H9 (cell line): ENCODE measurements around the gene PTPRS. TPM values are rescaled to one million over a fixed set of nuclear protein-coding genes. Genes with fewer than 3 reads are reported as not detected.

Experiments used
- DNase-seq: peaks from one replicate; pipeline ENCODE4 v3.0.0-alpha.2; 2017
- H2AFZ ChIP-seq: one replicate; pipeline ENCODE4 v1.6.1; 2013; ENCODE audit warnings: mild to moderate bottlenecking, low read length, control low read depth, moderate library complexity
- H2AK5ac ChIP-seq: 2 replicates; pipeline ENCODE4 v1.6.1; 2013; ENCODE audit warnings: low read length, control low read depth, mixed read lengths; ENCODE audit not compliant: insufficient read length
- H2BK120ac ChIP-seq: one replicate; pipeline ENCODE4 v1.6.1; 2013; ENCODE audit warnings: low read depth, mild to moderate bottlenecking, low read length, control low read depth, inconsistent platforms; ENCODE audit not compliant: poor library complexity, severe bottlenecking
- H2BK12ac ChIP-seq: 2 replicates; pipeline ENCODE4 v1.6.1; 2013; ENCODE audit warnings: low read length, control low read depth, mixed read lengths, low read depth; ENCODE audit not compliant: insufficient read length
- H2BK15ac ChIP-seq: 2 replicates; pipeline ENCODE4 v1.6.1; 2013; ENCODE audit warnings: low read depth, low read length, control low read depth
- H2BK20ac ChIP-seq: one replicate; pipeline ENCODE4 v1.6.1; 2013; ENCODE audit warnings: low read depth, mild to moderate bottlenecking, low read length, control low read depth, inconsistent platforms; ENCODE audit not compliant: poor library complexity, severe bottlenecking
- H2BK5ac ChIP-seq: 2 replicates; pipeline ENCODE4 v1.6.1; 2013; ENCODE audit warnings: low read length, control low read depth, mixed read lengths; ENCODE audit not compliant: insufficient read length
- H3K14ac ChIP-seq: 2 replicates; pipeline ENCODE4 v1.6.1; 2013; ENCODE audit warnings: low read length, control low read depth; ENCODE audit not compliant: insufficient read depth
- H3K18ac ChIP-seq: 2 replicates; pipeline ENCODE4 v1.6.1; 2013; ENCODE audit warnings: low read depth, mild to moderate bottlenecking, mixed read lengths, low read length, control low read depth; ENCODE audit not compliant: insufficient read length
- H3K23ac ChIP-seq: 2 replicates; pipeline ENCODE4 v1.6.1; 2013; ENCODE audit warnings: low read length, control low read depth, mixed read lengths, low read depth; ENCODE audit not compliant: insufficient read length
- H3K23me2 ChIP-seq: 2 replicates; pipeline ENCODE4 v1.6.1; 2013; ENCODE audit warnings: low read depth, mild to moderate bottlenecking, mixed read lengths, low read length, control low read depth; ENCODE audit not compliant: insufficient read length, poor library complexity, severe bottlenecking
- H3K27ac ChIP-seq: 2 replicates; pipeline ENCODE4 v1.5.1; 2013; ENCODE audit warnings: low read length, control low read depth, mixed read lengths, low read depth; ENCODE audit not compliant: insufficient read length
- H3K27me3 ChIP-seq: 2 replicates; pipeline ENCODE4 v1.6.1; 2013; ENCODE audit warnings: low read length, control low read depth, inconsistent platforms; ENCODE audit not compliant: insufficient read depth
- H3K4ac ChIP-seq: 2 replicates; pipeline ENCODE4 v1.6.1; 2013; ENCODE audit warnings: low read depth, mild to moderate bottlenecking, control low read depth, inconsistent platforms, low read length, moderate library complexity
- H3K4me1 ChIP-seq: 2 replicates; pipeline ENCODE4 v1.6.1; 2013; ENCODE audit warnings: low read length, control low read depth, inconsistent platforms; ENCODE audit not compliant: insufficient read depth
- H3K4me2 ChIP-seq: 2 replicates; pipeline ENCODE4 v1.6.1; 2013; ENCODE audit warnings: low read length, control low read depth, mixed read lengths; ENCODE audit not compliant: insufficient read length, insufficient read depth
- H3K56ac ChIP-seq: 2 replicates; pipeline ENCODE4 v1.6.1; 2013; ENCODE audit warnings: low read depth, mild to moderate bottlenecking, mixed read lengths, low read length, control low read depth; ENCODE audit not compliant: insufficient read length
- H3K79me1 ChIP-seq: 2 replicates; pipeline ENCODE4 v1.6.1; 2013; ENCODE audit warnings: low read depth, mild to moderate bottlenecking, moderate library complexity, low read length, control low read depth, inconsistent platforms; ENCODE audit not compliant: insufficient read depth, poor library complexity, severe bottlenecking
- H3K79me2 ChIP-seq: 2 replicates; pipeline ENCODE4 v1.6.1; 2013; ENCODE audit warnings: low read length, control low read depth, inconsistent platforms; ENCODE audit not compliant: insufficient read depth
- H3K9ac ChIP-seq: 2 replicates; pipeline ENCODE4 v1.6.1; 2013; ENCODE audit warnings: low read length, control low read depth, mixed read lengths; ENCODE audit not compliant: insufficient read length; ENCODE audit errors: extremely low read depth
- H3K9me3 ChIP-seq: one replicate; pipeline ENCODE4 v1.6.1; 2013; ENCODE audit warnings: low read depth, low read length, inconsistent platforms; ENCODE audit not compliant: control insufficient read depth
- H3T11ph ChIP-seq: one replicate; pipeline ENCODE4 v1.6.1; 2013; ENCODE audit warnings: mild to moderate bottlenecking, low read length, control low read depth, inconsistent platforms
- H4K20me1 ChIP-seq: one replicate; pipeline ENCODE4 v1.6.1; 2013; ENCODE audit not compliant: control insufficient read depth, insufficient read length, insufficient read depth
- H4K5ac ChIP-seq: 2 replicates; pipeline ENCODE4 v1.6.1; 2013; ENCODE audit warnings: low read depth, mild to moderate bottlenecking, mixed read lengths, low read length, control low read depth; ENCODE audit not compliant: insufficient read length
- H4K8ac ChIP-seq: replicated peaks from 2 replicates; pipeline ENCODE4 v1.6.1; 2013; ENCODE audit warnings: low read length, control low read depth, mixed read lengths, low read depth; ENCODE audit not compliant: insufficient read length
- H4K91ac ChIP-seq: 2 replicates; pipeline ENCODE4 v1.6.1; 2013; ENCODE audit warnings: low read depth, mild to moderate bottlenecking, moderate library complexity, mixed read lengths, low read length, control low read depth; ENCODE audit not compliant: insufficient read length
- H3K27ac Mint-ChIP-seq, 3 experiments: 2 replicates in 2 of 3; 3 replicates in 1 of 3; pipeline ENCODE4 v1.8.0; 2020 to 2021; ENCODE audit warnings: mixed read lengths in 3 of 3, mild to moderate bottlenecking in 1 of 3, moderate library complexity in 1 of 3
- H3K27me3 Mint-ChIP-seq: 2 replicates; pipeline ENCODE4 v1.8.0; 2021; ENCODE audit warnings: low read depth, mild to moderate bottlenecking, moderate library complexity, mixed read lengths
- H3K36me3 Mint-ChIP-seq, 3 experiments: 2 replicates in 2 of 3; 3 replicates in 1 of 3; pipeline ENCODE4 v1.8.0; 2020 to 2021; ENCODE audit warnings: low read depth in 3 of 3, mixed read lengths in 3 of 3; ENCODE audit not compliant: insufficient read depth in 1 of 3
- H3K4me1 Mint-ChIP-seq, 2 experiments: 2 replicates each; pipeline ENCODE4 v1.8.0; 2020; ENCODE audit warnings: mixed read lengths in 2 of 2
- H3K4me3 Mint-ChIP-seq, 2 experiments: 2 replicates in 1 of 2; 3 replicates in 1 of 2; pipeline ENCODE4 v1.8.0; 2020 to 2021; ENCODE audit warnings: mild to moderate bottlenecking in 2 of 2, mixed read lengths in 2 of 2, moderate library complexity in 1 of 2
- H3K9me3 Mint-ChIP-seq, 2 experiments: 2 replicates in 1 of 2; 3 replicates in 1 of 2; pipeline ENCODE4 v1.8.0; 2020; ENCODE audit warnings: mild to moderate bottlenecking in 2 of 2, mixed read lengths in 2 of 2, moderate library complexity in 1 of 2
- WGBS: extraction: QIAGEN DNeasy Blood & Tissue Kit; methylation state at CpG from one replicate; pipeline ENCODE4 v1.1.7; 2013; ENCODE audit warnings: missing lambda C conversion rate, low lambda C conversion rate, mixed read lengths; ENCODE audit not compliant: insufficient read length; ENCODE audit errors: extremely low coverage; 5-methylcytosine and 5-hydroxymethylcytosine counted together
- total RNA-seq: library from RNA; stranded (reverse); gene quantifications from 2 replicates; pipeline ENCODE4 v1.2.1, GENCODE V29; 2021
- TF ChIP-seq, protein P1 (sequence below): fragments of 200-600 bp; sonication (generic); conservative IDR thresholded peaks from 3 replicates; pipeline ENCODE4 v1.8.0; 2021; ENCODE audit warnings: antibody characterized with exemption, mild to moderate bottlenecking

The PTPRS gene
- total RNA-seq, 1 experiment from 2014 or later: 186 TPM

DNA sequence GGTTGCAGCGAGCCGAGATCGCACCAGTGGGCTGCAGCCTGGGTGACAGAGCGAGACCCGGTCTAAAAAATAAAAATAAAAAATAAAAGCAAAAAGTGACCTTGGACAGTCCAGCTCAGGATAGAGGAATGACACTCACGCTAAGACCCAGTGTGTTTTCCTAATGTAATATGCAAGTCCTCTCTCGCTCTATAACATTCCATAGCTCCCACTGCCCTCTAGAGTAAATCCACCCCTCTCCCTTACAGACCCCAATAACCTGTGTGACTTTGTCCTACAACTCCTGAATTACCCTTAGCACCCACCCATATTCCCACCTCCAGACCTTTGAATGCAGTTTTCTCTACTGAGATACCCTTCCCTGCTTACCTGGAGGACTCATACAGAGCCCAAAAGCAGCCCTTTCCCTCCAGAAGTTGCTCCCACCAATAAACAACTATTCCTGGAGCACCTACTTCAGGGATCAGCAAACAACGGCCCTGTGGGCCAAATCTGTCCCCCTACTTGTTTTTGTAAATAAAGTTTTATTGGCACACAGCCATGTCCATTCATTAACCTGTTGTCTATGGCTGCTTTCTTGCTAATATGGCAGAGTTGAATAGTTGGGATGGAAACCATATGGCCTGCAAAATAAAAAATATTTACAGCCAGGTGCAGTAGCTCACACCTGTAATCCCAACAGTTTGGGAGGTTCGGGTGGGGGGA, 39.8 kb upstream of the PTPRS start:
- H3T11ph ChIP-seq: no peak overlapping the region
- H3K23ac ChIP-seq: no peak overlapping the region
- H3K18ac ChIP-seq: no peak overlapping the region
- H2BK12ac ChIP-seq: no peak overlapping the region
- H3K79me1 ChIP-seq: no peaks in the 10 kb centered on the region
- no peak overlapping the region for H2AK5ac ChIP-seq
- no peak overlapping the region for H3K56ac ChIP-seq
- no peak overlapping the region for H2BK15ac ChIP-seq
- no peak overlapping the region for H2BK120ac ChIP-seq
- no peak for DNase-seq
- 0 out of 4 replicates have a peak, but pooled peaks cover 0 to 3% of the 10 kb centered on the region in 2 experiments for H3K4me1 Mint-ChIP-seq
- TF ChIP-seq, protein P1, sequence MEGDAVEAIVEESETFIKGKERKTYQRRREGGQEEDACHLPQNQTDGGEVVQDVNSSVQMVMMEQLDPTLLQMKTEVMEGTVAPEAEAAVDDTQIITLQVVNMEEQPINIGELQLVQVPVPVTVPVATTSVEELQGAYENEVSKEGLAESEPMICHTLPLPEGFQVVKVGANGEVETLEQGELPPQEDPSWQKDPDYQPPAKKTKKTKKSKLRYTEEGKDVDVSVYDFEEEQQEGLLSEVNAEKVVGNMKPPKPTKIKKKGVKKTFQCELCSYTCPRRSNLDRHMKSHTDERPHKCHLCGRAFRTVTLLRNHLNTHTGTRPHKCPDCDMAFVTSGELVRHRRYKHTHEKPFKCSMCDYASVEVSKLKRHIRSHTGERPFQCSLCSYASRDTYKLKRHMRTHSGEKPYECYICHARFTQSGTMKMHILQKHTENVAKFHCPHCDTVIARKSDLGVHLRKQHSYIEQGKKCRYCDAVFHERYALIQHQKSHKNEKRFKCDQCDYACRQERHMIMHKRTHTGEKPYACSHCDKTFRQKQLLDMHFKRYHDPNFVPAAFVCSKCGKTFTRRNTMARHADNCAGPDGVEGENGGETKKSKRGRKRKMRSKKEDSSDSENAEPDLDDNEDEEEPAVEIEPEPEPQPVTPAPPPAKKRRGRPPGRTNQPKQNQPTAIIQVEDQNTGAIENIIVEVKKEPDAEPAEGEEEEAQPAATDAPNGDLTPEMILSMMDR: no peak
- H3K9me3 ChIP-seq: peaks cover 6% of the 10 kb centered on the region
- H3K79me2 ChIP-seq: no peaks in the 10 kb centered on the region
- no peaks in the 10 kb centered on the region for H3K27me3 ChIP-seq
- no peak overlapping the region for H3K27ac ChIP-seq
- H3K4me2 ChIP-seq: no peak overlapping the region
- no peak overlapping the region for H3K4me3 Mint-ChIP-seq
- peaks cover 45% of the 10 kb centered on the region for H3K27me3 Mint-ChIP-seq
- H3K9ac ChIP-seq: no peak overlapping the region
- no peak overlapping the region for H2AFZ ChIP-seq
- H3K23me2 ChIP-seq: no peaks in the 10 kb centered on the region
- no peak overlapping the region for H4K91ac ChIP-seq
- no peaks in the 10 kb centered on the region for H4K20me1 ChIP-seq
- H4K5ac ChIP-seq: no peak overlapping the region
- no peak overlapping the region for H2BK5ac ChIP-seq
- H3K9me3 Mint-ChIP-seq: peaks cover 21 to 23% of the 10 kb centered on the region in 2 experiments
- no peak overlapping the region for H4K8ac ChIP-seq
- no CpG with 5 or more reads among the region's 9 CpGs for WGBS
- H3K4ac ChIP-seq: no peak overlapping the region
- no peak overlapping the region for H3K14ac ChIP-seq
- H3K4me1 ChIP-seq: no peaks in the 10 kb centered on the region
- peaks cover 4 to 13% (median 7%) of the 10 kb centered on the region in 3 experiments; a peak in 6 of 7 replicates for H3K36me3 Mint-ChIP-seq
- no peak overlapping the region for H2BK20ac ChIP-seq
- H3K27ac Mint-ChIP-seq: no peak overlapping the region
